ENCODE results near the gene MOV10. TPM values are rescaled to one million over a fixed set of nuclear protein-coding genes. Genes with fewer than 3 reads are reported as not detected.
A peak's percentile ranks its signal among the peaks of the same experiment; 100 is the strongest.

MOV10 gene
- total and polyA plus RNA-seq, 9 of the 15 experiments (the other 6 are each of a cell fraction or from before 2014, with no cell fraction given) = 16.7 to 105 (median 49.5) TPM

- Histone ChIP-seq H3K9me1 (ENCODE audit: control insufficient read depth, insufficient read depth, low read length) (peaks cover 9% of the 10 kb centered on the region), H3K4me3 (no peak overlapping the region), H3K27ac (ENCODE audit: extremely low read depth, low read depth, low read length) (no peak overlapping the region), H3K27me3 (ENCODE audit: control insufficient read depth in 2 of 2, insufficient read depth in 2 of 2, low read length in 2 of 2) (no peaks in the 10 kb centered on the region), H3K4me2 (ENCODE audit: insufficient read depth, low read length) (no peak overlapping the region), H3K4me1 (replicated peaks in 1 of 2; ENCODE audit: control insufficient read depth in 2 of 2, insufficient read depth in 2 of 2, low read length in 2 of 2) (peaks cover 13 to 31% of the 10 kb centered on the region in 2 experiments), H4K20me1 (replicated peaks; ENCODE audit: control insufficient read depth, insufficient read depth, low read length) (peaks cover 56% of the 10 kb centered on the region), H3K36me3 (ENCODE audit: control insufficient read depth, insufficient read depth, low read length) (peaks cover 78% of the 10 kb centered on the region), H3K9ac (ENCODE audit: insufficient read depth in 1 of 2, low read depth in 2 of 2, low read length in 2 of 2) (no peak overlapping the region), H2AFZ (ENCODE audit: low read depth, low read length) (no peak overlapping the region), H3K79me2 (ENCODE audit: control insufficient read depth, insufficient read depth, low read length) (peaks cover 98% of the 10 kb centered on the region), H3K9me3 (replicated peaks; ENCODE audit: control insufficient read depth, insufficient read depth, low read depth, low read length) (no peaks in the 10 kb centered on the region)
- ATAC-seq = no peak
- in situ Hi-C loops (cut with MboI) (loop anchor here (10.0 kb wide), 1 partner anchor 178 kb away; no protein-coding TSS in a partner anchor), intact Hi-C loops (cut with micrococcal nuclease) (loop anchor here (10.0 kb wide), 1 partner anchor 178 kb away; no protein-coding TSS in a partner anchor)
- CTCF ChIA-PET (ENCODE audit: low intra/inter-chr PET ratio) = no interaction called here
- TF ChIP-seq ZNF512 (tag; IDR thresholded peaks at IDR 0.05) (no peak), HDAC1 (IDR thresholded peaks at IDR 0.05) (peak in 1 of 2 experiments; percentile 4; a peak in 1 of 4 replicates), HNRNPUL1 (IDR thresholded peaks at IDR 0.05; ENCODE audit: low read length) (no peak), BCOR (IDR thresholded peaks at IDR 0.05) (peak; percentile 79), HDAC6 (IDR thresholded peaks at IDR 0.05; ENCODE audit: low read depth, low read length) (no peak), RBM25 (IDR thresholded peaks at IDR 0.05; ENCODE audit: low read depth, low read length, severe bottlenecking) (peak; percentile 96), TFE3 (CRISPR knock-in tag; IDR thresholded peaks at IDR 0.05) (no peak), KDM1A (IDR thresholded peaks at IDR 0.05) (peak in 1 of 2 experiments; percentile 64; a peak in 2 of 4 replicates), FOXK1 (CRISPR knock-in tag; IDR thresholded peaks at IDR 0.05; ENCODE audit: borderline replicate concordance) (no peak), RBFOX2 (IDR thresholded peaks at IDR 0.05; ENCODE audit: low read depth, low read length) (peak; percentile 6; the same call in 1 of the 2 replicates), ADNP (tag; IDR thresholded peaks at IDR 0.05) (peak; percentile 90), ATF7 (IDR thresholded peaks at IDR 0.05) (no peak), MAFF (IDR thresholded peaks at IDR 0.05; ENCODE audit: low read length) (no peak), SRSF9 (IDR thresholded peaks at IDR 0.05; ENCODE audit: borderline replicate concordance, low read depth, low read length) (no peak)
- POLR2A ChIA-PET = no interaction called here
- no peak for FAIRE-seq
- BruUV-seq (replicated peaks) = no TSS peak
- DNase-seq (ENCODE audit: extremely low read depth in 1 of 4, low spot score in 3 of 4) = no peak
Observed at GRCh38 chr1:112626887-112627286, 47.6 kb upstream of the MOV10 start.
